Upper lobe of left lung (tissue), 6 donors: ENCODE data around the gene SECTM1. TPM values are rescaled to one million over a fixed set of nuclear protein-coding genes. Genes with fewer than 3 reads are reported as not detected.
A peak's percentile ranks its signal among the peaks of the same experiment; 100 is the strongest.
"Not testable (repeated sequence)": the region's sequence is repeated elsewhere in the genome, so short reads cannot be mapped to it uniquely, and the experiment has no call there.

Experiments
- ATAC-seq, 2 donors: fragments of 200-7000 bp; cut with Tn5 transposase; one replicate each; pipeline ENCODE4 v1.9.1; 2022; ENCODE audit warnings: mild to moderate bottlenecking in 2 of 2, moderate library complexity in 2 of 2; ENCODE audit not compliant: low FRiP score in 2 of 2
- DNase-seq, 2 donors: peaks; one replicate each; pipeline ENCODE4 v3.0.0-alpha.2; 2019 to 2020
- H3K27ac ChIP-seq, 4 donors: fragments of 200-600 bp; sonication (generic); one replicate each; pipeline ENCODE4 v1.5.1; 2016 to 2019
- H3K27me3 ChIP-seq, 4 donors: fragments of 200-600 bp; sonication (generic); one replicate each; pipeline ENCODE4 v1.5.1; 2017 to 2019
- H3K36me3 ChIP-seq, 4 donors: fragments of 200-600 bp; sonication (generic); one replicate each; pipeline ENCODE4 v1.5.1; 2016 to 2019
- H3K4me1 ChIP-seq, 4 donors: fragments of 200-600 bp; sonication (generic); one replicate each; pipeline ENCODE4 v1.5.1; 2018 to 2019
- H3K4me3 ChIP-seq, 4 donors: fragments of 200-600 bp; sonication (generic); one replicate each; pipeline ENCODE4 v1.5.1; 2017 to 2019; ENCODE audit warnings: mild to moderate bottlenecking in 2 of 4, moderate library complexity in 1 of 4
- H3K9me3 ChIP-seq, 4 donors: fragments of 200-600 bp; sonication (generic); one replicate each; pipeline ENCODE4 v1.5.1; 2018 to 2019
- CTCF ChIP-seq, 6 experiments: fragments of 450-650 bp in 4 of 6; fragments of 200-600 bp in 2 of 6; sonication (generic) in 2 of 6; IDR thresholded peaks; one replicate each; pipeline ENCODE4 v1.5.1; 2016 to 2019; ENCODE audit warnings: antibody characterized with exemption in 6 of 6
- EP300 ChIP-seq, 4 donors: sonication (generic); formaldehyde crosslinking; IDR thresholded peaks; one replicate each; pipeline ENCODE4 v1.5.1; 2017; ENCODE audit warnings: antibody characterized with exemption in 4 of 4, control low read depth in 2 of 4
- POLR2A ChIP-seq, 4 donors: fragments of 450-650 bp; IDR thresholded peaks; one replicate each; pipeline ENCODE4 v1.5.1; 2016 to 2017; ENCODE audit warnings: antibody characterized with exemption in 4 of 4, mild to moderate bottlenecking in 2 of 4
- POLR2AphosphoS5 ChIP-seq, 2 donors: sonication (generic); formaldehyde crosslinking; IDR thresholded peaks; one replicate each; pipeline ENCODE4 v1.5.1; 2017; ENCODE audit warnings: antibody characterized with exemption in 2 of 2
- WGBS, 2 donors: methylation state at CpG; one replicate each; pipeline ENCODE4 v1.1.5; 2017 to 2018; 5-methylcytosine and 5-hydroxymethylcytosine counted together
- total RNA-seq, 6 donors: library from RNA; depleted of rRNA in 4 of 6; stranded (reverse); fragments of >200 nt in 4 of 6; gene quantifications; one replicate each; pipeline versions ENCODE4 v1.1.0 to v1.2.1, GENCODE V29; 2016 to 2021
- donor health status: DM: no; HTN: no; CAD: no; lungs with moderate emphysema.
- donor health status: DM: no; HTN: yes; CAD: no; lungs with severe emphysema.

Gene SECTM1
- total RNA-seq, 6 donors from 2014 or later = 17.8 to 50.4 (median 36.2) TPM

DNA sequence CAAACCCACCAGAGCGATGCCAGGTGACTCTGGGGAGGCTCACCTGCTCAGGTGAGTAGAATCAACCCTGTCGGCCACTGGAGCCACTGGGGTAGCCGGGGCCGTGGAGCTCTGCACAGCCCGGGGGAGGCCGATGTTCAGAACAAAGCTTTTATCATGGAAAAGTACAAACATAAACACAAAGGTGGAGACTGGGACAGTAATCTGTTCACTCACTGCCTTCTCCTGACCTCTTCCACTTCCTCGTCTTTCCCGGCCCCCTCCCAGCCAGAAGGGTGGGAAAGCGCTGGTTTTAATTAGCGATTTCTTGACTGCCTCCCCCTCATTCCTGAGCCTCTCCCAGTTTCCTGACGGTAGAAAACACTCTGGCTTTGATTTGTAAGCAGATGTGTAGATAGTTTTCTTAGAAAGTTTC, 15.7 kb upstream of the SECTM1 start:
- Histone ChIP-seq H3K9me3 (no peaks in the 10 kb centered on the region), H3K4me1 (peaks cover 0 to 9% (median 0%) of the 10 kb centered on the region in 4 donors), H3K27ac (no peak overlapping the region), H3K36me3 (no peaks in the 10 kb centered on the region), H3K4me3 (no peak overlapping the region), H3K27me3 (no peaks in the 10 kb centered on the region)
- 51 to 52% methylated on average over 10 to 11 of the region's 11 CpGs for WGBS, 2 donors
- DNase-seq (peak in 1 of 2 donors; percentile 57), ATAC-seq (peak in 1 of 2 donors; percentile 38)
- TF ChIP-seq POLR2A (IDR thresholded peaks at IDR 0.05) (no peak), CTCF (IDR thresholded peaks at IDR 0.05) (no peak), EP300 (IDR thresholded peaks at IDR 0.05) (no peak), POLR2AphosphoS5 (IDR thresholded peaks at IDR 0.05) (no peak)

GRCh38 chr17:82348866-82349265, 15.3 kb upstream of the SECTM1 start:
- Histone ChIP-seq H3K4me1 (peaks cover 0 to 9% (median 0%) of the 10 kb centered on the region in 4 donors), H3K27me3 (no peaks in the 10 kb centered on the region), H3K27ac (no peak overlapping the region), H3K9me3 (no peaks in the 10 kb centered on the region), H3K36me3 (no peaks in the 10 kb centered on the region), H3K4me3 (no peak overlapping the region)
- WGBS, 2 donors = 74 to 85% methylated on average over 11 of the region's 11 CpGs
- TF ChIP-seq CTCF (IDR thresholded peaks at IDR 0.05) (no peak), POLR2AphosphoS5 (IDR thresholded peaks at IDR 0.05) (no peak), POLR2A (IDR thresholded peaks at IDR 0.05) (no peak), EP300 (IDR thresholded peaks at IDR 0.05) (no peak)
- ATAC-seq (no peak), DNase-seq (no peak)

GRCh38 chr17:82348434-82348833, 14.9 kb upstream of the SECTM1 start:
- TF ChIP-seq EP300 (IDR thresholded peaks at IDR 0.05) = no peak
- TF ChIP-seq POLR2A (IDR thresholded peaks at IDR 0.05) = no peak
- TF ChIP-seq CTCF (IDR thresholded peaks at IDR 0.05) = no peak
- TF ChIP-seq POLR2AphosphoS5 (IDR thresholded peaks at IDR 0.05) = no peak
- ATAC-seq = no peak
- Histone ChIP-seq H3K4me3 (no peak overlapping the region), H3K36me3 (no peaks in the 10 kb centered on the region), H3K27ac (no peak overlapping the region), H3K4me1 (peaks cover 0 to 9% (median 0%) of the 10 kb centered on the region in 4 donors), H3K27me3 (no peaks in the 10 kb centered on the region), H3K9me3 (no peaks in the 10 kb centered on the region)
- WGBS, 2 donors = 78% methylated on average over 9 of the region's 9 CpGs
- DNase-seq = peak in 1 of 2 donors; percentile 76

- H3K9me3 ChIP-seq, H3K27ac ChIP-seq, H3K27me3 ChIP-seq, H3K4me3 ChIP-seq, H3K4me1 ChIP-seq, H3K36me3 ChIP-seq, ATAC-seq, DNase-seq: not testable (repeated sequence)
- 82 to 90% methylated on average over 11 of the region's 11 CpGs for WGBS, 2 donors
Measured at GRCh38 chr17:82347994-82348393, 14.4 kb upstream of the SECTM1 start.

DNA sequence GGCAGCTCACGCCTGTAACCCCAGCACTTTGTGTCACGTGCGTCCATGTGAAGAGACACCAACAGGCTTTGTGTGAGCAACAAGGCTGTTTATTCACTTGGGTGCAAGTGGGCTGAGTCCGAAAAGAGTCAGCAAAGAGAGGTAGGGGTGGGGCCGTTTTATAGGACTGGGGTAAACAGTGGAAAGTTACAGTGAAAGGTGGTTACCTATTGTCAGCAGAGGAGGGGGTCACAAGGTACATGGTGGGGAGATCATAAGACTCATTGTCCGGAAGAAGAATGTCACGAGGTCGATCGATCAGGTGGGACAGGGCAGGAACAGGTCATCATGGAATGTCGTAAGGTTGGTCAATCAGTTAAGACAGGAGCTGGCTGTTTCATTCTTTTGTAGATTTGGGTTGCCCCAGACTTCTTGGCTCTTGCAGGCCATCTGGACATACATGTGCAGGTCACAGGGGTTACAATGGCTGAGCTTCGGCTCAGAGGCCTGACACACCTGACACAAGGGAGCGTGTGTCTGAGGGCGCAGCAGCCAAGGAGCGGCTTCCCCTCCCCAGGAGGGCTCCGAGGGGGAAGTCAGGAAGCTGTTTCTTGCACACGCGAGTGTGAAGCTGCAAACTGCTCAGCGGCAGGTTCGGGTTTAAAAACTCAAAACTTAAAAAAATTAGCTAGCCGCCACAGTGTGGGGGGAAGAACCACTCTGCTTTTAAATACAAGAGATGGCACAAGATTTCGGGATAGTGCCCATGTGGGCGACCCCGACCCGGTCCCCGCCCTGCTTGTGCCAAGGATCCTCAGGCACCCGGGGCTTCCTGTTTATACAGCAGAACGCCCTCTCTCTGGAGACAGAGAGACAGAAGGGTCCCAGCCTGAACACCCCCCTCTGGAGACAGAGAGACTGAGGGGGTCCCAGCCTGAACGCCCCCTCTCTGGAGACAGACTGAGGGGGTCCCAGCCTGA, 13.1 kb upstream of the SECTM1 start:
- Histone ChIP-seq H3K9me3 (no peaks in the 10 kb centered on the region), H3K36me3 (no peaks in the 10 kb centered on the region), H3K27me3 (no peaks in the 10 kb centered on the region), H3K4me3 (no peak overlapping the region), H3K27ac (no peak overlapping the region), H3K4me1 (peaks cover 0 to 3% (median 0%) of the 10 kb centered on the region in 4 donors)
- ATAC-seq = no peak
- DNase-seq = no peak
- 49% methylated on average over 26 to 28 of the region's 28 CpGs for WGBS, 2 donors
- TF ChIP-seq POLR2A (IDR thresholded peaks at IDR 0.05) = no peak
- TF ChIP-seq POLR2AphosphoS5 (IDR thresholded peaks at IDR 0.05) = no peak
- no peak for TF ChIP-seq EP300 (IDR thresholded peaks at IDR 0.05)
- TF ChIP-seq CTCF (IDR thresholded peaks at IDR 0.05) = no peak
